MM.1S (cell line): ENCODE measurements around the gene SRSF7.

ENCODE experiments used
- DNase-seq: peaks from one replicate; pipeline ENCODE4 v3.0.0-alpha.2; 2015
- H2AFZ ChIP-seq: fragments of 300-600 bp; sonication (generic); 2 replicates; pipeline ENCODE4 v1.6.0; 2016; ENCODE audit warnings: antibody characterized with exemption, low read length
- H3F3A ChIP-seq: fragments of 300-600 bp; sonication (generic); 2 replicates; pipeline ENCODE4 v1.6.1; 2016; ENCODE audit warnings: mild to moderate bottlenecking, antibody characterized with exemption, low read length, moderate library complexity, mixed read lengths; ENCODE audit not compliant: insufficient read depth
- H3K27ac ChIP-seq: fragments of 300-600 bp; sonication (generic); 2 replicates; pipeline ENCODE4 v1.5.1; 2016; ENCODE audit warnings: mild to moderate bottlenecking, low read length
- H3K27me3 ChIP-seq: fragments of 300-600 bp; sonication (generic); replicated peaks from 2 replicates; pipeline ENCODE4 v1.6.0; 2016; ENCODE audit warnings: low read length; ENCODE audit not compliant: insufficient read depth
- H3K36me3 ChIP-seq: fragments of 300-600 bp; sonication (generic); replicated peaks from 2 replicates; pipeline ENCODE4 v1.6.1; 2016; ENCODE audit warnings: mild to moderate bottlenecking, low read length, mixed read lengths; ENCODE audit not compliant: insufficient read depth
- H3K4me1 ChIP-seq: fragments of 300-600 bp; sonication (generic); 2 replicates; pipeline ENCODE4 v1.6.1; 2016; ENCODE audit warnings: low read length, mixed read lengths
- H3K4me2 ChIP-seq: fragments of 300-600 bp; sonication (generic); 2 replicates; pipeline ENCODE4 v1.6.0; 2016; ENCODE audit warnings: low read depth, low read length
- H3K4me3 ChIP-seq: fragments of 300-600 bp; sonication (generic); 2 replicates; pipeline ENCODE4 v1.5.1; 2016; ENCODE audit warnings: low read length, mixed read lengths
- H3K79me2 ChIP-seq: fragments of 300-600 bp; sonication (generic); 2 replicates; pipeline ENCODE4 v1.6.1; 2016; ENCODE audit warnings: mixed run types, low read length, mixed read lengths
- H3K9ac ChIP-seq: fragments of 300-600 bp; sonication (generic); 2 replicates; pipeline ENCODE4 v1.6.1; 2016; ENCODE audit warnings: low read length, mixed read lengths
- H3K9me2 ChIP-seq: fragments of 300-600 bp; sonication (generic); replicated peaks from 2 replicates; pipeline ENCODE4 v1.6.1; 2016; ENCODE audit warnings: mild to moderate bottlenecking, low read length, mixed read lengths; ENCODE audit not compliant: insufficient read depth
- H3K9me3 ChIP-seq: fragments of 300-600 bp; sonication (generic); replicated peaks from 2 replicates; pipeline ENCODE4 v1.6.1; 2016; ENCODE audit warnings: mild to moderate bottlenecking, low read length, mixed read lengths; ENCODE audit not compliant: insufficient read depth
- H4K20me1 ChIP-seq: fragments of 300-600 bp; sonication (generic); 2 replicates; pipeline ENCODE4 v1.6.1; 2016; ENCODE audit warnings: mild to moderate bottlenecking, low read length, moderate library complexity, mixed read lengths; ENCODE audit not compliant: insufficient read depth
- EZH2 ChIP-seq: fragments of 300-600 bp; sonication (generic); optimal IDR thresholded peaks from 2 replicates; pipeline ENCODE3; 2017; ENCODE audit warnings: low read depth, mild to moderate bottlenecking, antibody characterized with exemption, low read length, mixed read lengths
- EZH2phosphoT487 ChIP-seq: fragments of 300-600 bp; sonication (generic); IDR thresholded peaks from 2 replicates; pipeline ENCODE4 v1.6.1; 2018; ENCODE audit warnings: antibody characterized with exemption, low read length
- TF ChIP-seq, protein P1 (sequence below): fragments of 300-600 bp; sonication (generic); IDR thresholded peaks from 2 replicates; pipeline ENCODE4 v1.5.1; 2016; ENCODE audit warnings: antibody characterized with exemption, low read length, mixed read lengths

SRSF7 gene

DNA sequence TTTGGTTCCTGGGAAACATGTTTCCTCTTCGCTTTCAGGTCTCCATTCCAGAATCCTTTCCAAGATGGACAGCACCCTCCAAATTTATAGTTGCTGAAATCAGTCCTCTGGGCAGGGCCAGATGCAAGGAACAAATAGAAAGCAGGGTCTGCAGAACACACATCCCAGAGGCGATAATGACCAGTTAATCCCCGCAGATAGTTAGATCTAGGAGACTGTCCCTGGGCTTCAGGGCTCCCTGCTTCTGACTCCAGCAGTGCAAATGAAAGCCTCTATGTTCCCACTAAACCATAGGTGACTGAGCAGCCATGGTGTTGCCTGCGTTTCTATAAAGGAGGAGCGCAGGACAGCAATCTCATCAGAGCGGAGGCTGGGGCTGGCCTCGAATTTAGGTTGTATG lies 38.7 kb downstream of the SRSF7 start:
- no peak for DNase-seq
- TF ChIP-seq EZH2phosphoT487 (no peak), EZH2 (no peak)
- TF ChIP-seq, protein P1, sequence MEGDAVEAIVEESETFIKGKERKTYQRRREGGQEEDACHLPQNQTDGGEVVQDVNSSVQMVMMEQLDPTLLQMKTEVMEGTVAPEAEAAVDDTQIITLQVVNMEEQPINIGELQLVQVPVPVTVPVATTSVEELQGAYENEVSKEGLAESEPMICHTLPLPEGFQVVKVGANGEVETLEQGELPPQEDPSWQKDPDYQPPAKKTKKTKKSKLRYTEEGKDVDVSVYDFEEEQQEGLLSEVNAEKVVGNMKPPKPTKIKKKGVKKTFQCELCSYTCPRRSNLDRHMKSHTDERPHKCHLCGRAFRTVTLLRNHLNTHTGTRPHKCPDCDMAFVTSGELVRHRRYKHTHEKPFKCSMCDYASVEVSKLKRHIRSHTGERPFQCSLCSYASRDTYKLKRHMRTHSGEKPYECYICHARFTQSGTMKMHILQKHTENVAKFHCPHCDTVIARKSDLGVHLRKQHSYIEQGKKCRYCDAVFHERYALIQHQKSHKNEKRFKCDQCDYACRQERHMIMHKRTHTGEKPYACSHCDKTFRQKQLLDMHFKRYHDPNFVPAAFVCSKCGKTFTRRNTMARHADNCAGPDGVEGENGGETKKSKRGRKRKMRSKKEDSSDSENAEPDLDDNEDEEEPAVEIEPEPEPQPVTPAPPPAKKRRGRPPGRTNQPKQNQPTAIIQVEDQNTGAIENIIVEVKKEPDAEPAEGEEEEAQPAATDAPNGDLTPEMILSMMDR = no peak
- no peaks in the 10 kb centered on the region for H3K9me3 ChIP-seq
- no peaks in the 10 kb centered on the region for H4K20me1 ChIP-seq
- no peaks in the 10 kb centered on the region for H3K27me3 ChIP-seq
- H3K4me1 ChIP-seq = peaks cover 30% of the 10 kb centered on the region
- peaks cover 47% of the 10 kb centered on the region for H3K79me2 ChIP-seq
- no peak overlapping the region for H3K9ac ChIP-seq
- H3K9me2 ChIP-seq = no peaks in the 10 kb centered on the region
- peaks cover 25% of the 10 kb centered on the region for H3F3A ChIP-seq
- no peak overlapping the region for H3K4me3 ChIP-seq
- H2AFZ ChIP-seq = no peak overlapping the region
- H3K27ac ChIP-seq = no peak overlapping the region
- H3K36me3 ChIP-seq = peaks cover 8% of the 10 kb centered on the region; the same call in 1 of the 2 replicates
- H3K4me2 ChIP-seq = no peak overlapping the region

DNA sequence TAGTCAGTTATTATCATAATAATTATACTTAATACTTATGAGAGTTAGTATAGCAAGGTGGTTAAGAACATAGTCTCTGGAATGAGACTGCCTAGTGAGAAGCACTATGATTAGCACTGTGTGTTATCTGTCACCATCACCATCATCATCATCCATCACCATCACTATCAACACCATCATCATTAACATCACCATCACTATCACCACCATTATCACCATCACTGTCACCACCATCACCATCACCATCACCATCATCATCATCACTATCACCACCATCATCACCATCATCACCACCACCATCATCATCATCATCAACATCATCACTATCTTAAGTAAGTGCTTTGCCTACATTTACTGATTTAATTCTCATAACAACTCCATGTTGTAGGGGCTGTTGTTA lies 39.6 kb downstream of the SRSF7 start:
- no peak overlapping the region for H3K4me3 ChIP-seq
- H3K9me3 ChIP-seq = no peaks in the 10 kb centered on the region
- no peak overlapping the region for H3K27ac ChIP-seq
- no peaks in the 10 kb centered on the region for H3K27me3 ChIP-seq
- H3K9ac ChIP-seq = no peak overlapping the region
- no peak for DNase-seq
- H3F3A ChIP-seq = peaks cover 27% of the 10 kb centered on the region
- no peak overlapping the region for H2AFZ ChIP-seq
- H3K9me2 ChIP-seq = no peaks in the 10 kb centered on the region
- TF ChIP-seq EZH2 (no peak), EZH2phosphoT487 (no peak)
- TF ChIP-seq, protein P1 = no peak
- peaks cover 35% of the 10 kb centered on the region for H3K4me1 ChIP-seq
- H4K20me1 ChIP-seq = no peaks in the 10 kb centered on the region
- peaks cover 55% of the 10 kb centered on the region for H3K79me2 ChIP-seq
- H3K4me2 ChIP-seq = no peak overlapping the region
- peaks cover 8% of the 10 kb centered on the region; the same call in 1 of the 2 replicates for H3K36me3 ChIP-seq

GRCh38 chr2:38709567-38710194 lies 41.5 kb downstream of the SRSF7 start:
- Histone ChIP-seq H3K9me2 (no peaks in the 10 kb centered on the region), H2AFZ (0 out of 2 replicates have a peak overlapping the region, but pooled peaks have one; percentile 1), H3K4me1 (peaks cover 35% of the 10 kb centered on the region), H3K9ac (peak overlapping the region; percentile 27; the same call in 1 of the 2 replicates), H3F3A (peaks cover 27% of the 10 kb centered on the region), H3K27me3 (no peaks in the 10 kb centered on the region), H3K4me2 (peak overlapping the region; percentile 66), H4K20me1 (no peaks in the 10 kb centered on the region), H3K79me2 (peaks cover 60% of the 10 kb centered on the region), H3K36me3 (peaks cover 4% of the 10 kb centered on the region; the same call in 1 of the 2 replicates), H3K27ac (peak overlapping the region; percentile 59; the same call in 1 of the 2 replicates), H3K4me3 (peak overlapping the region; percentile 18; the same call in 1 of the 2 replicates), H3K9me3 (no peaks in the 10 kb centered on the region)
- peak; percentile 82 for DNase-seq
- no peak for TF ChIP-seq EZH2phosphoT487
- TF ChIP-seq EZH2 = no peak
- TF ChIP-seq, protein P1 = no peak
